Body of pancreas (tissue), 4 donors: ENCODE measurements around the gene FBXO2. TPM values are rescaled to one million over a fixed set of nuclear protein-coding genes. Genes with fewer than 3 reads are reported as not detected.

Experiments
- ATAC-seq: fragments of 150-250 bp; one replicate; pipeline ENCODE4 v1.9.1; 2016
- DNase-seq, 4 donors: peaks; one replicate each; pipeline ENCODE4 v3.0.0-alpha.2; 2019
- H3K27ac ChIP-seq, 4 donors: fragments of 200-600 bp; sonication (generic); 1 replicate in 3 of 4; 2 replicates in 1 of 4; pipeline versions ENCODE4 v1.5.1 to v1.6.1; 2016 to 2019; ENCODE audit warnings: mild to moderate bottlenecking in 1 of 4, mixed read lengths in 1 of 4, moderate library complexity in 1 of 4
- H3K27me3 ChIP-seq, 2 donors: fragments of 200-600 bp; sonication (generic); one replicate each; pipeline ENCODE4 v1.6.0; 2016; ENCODE audit warnings: mild to moderate bottlenecking in 1 of 2
- H3K36me3 ChIP-seq, 2 donors: fragments of 200-600 bp; sonication (generic); replicated peaks in 1 of 2; 2 replicates each; pipeline ENCODE4 v1.5.1; 2016; ENCODE audit warnings: low read depth in 2 of 2; ENCODE audit not compliant: insufficient read depth in 1 of 2
- H3K4me1 ChIP-seq: fragments of 200-600 bp; sonication (generic); one replicate; pipeline ENCODE4 v1.6.0; 2016
- H3K4me3 ChIP-seq, 2 donors: fragments of 200-600 bp; sonication (generic); 1 replicate in 1 of 2; 2 replicates in 1 of 2; pipeline ENCODE4 v1.5.1; 2016 to 2019
- H3K9me3 ChIP-seq, 3 donors: fragments of 200-600 bp; sonication (generic); 1 replicate in 2 of 3; 2 replicates in 1 of 3; pipeline ENCODE4 v1.5.1; 2016
- CTCF ChIP-seq, 7 experiments: fragments of 450-650 bp in 4 of 7; fragments of 200-600 bp in 3 of 7; sonication (generic) in 3 of 7; IDR thresholded peaks; one replicate each; pipeline ENCODE4 v1.5.1; 2016 to 2019; ENCODE audit warnings: antibody characterized with exemption in 7 of 7
- POLR2A ChIP-seq, 3 donors: fragments of 450-650 bp; IDR thresholded peaks; one replicate each; pipeline ENCODE4 v1.6.1; 2016; ENCODE audit warnings: antibody characterized with exemption in 3 of 3, mild to moderate bottlenecking in 2 of 3
- WGBS, 2 donors: methylation state at CpG; one replicate each; pipeline ENCODE4 v1.1.5; 2017; 5-methylcytosine and 5-hydroxymethylcytosine counted together
- intact Hi-C: fragments of 100-400 bp; cut with DNase I; formaldehyde crosslinking; loops from one replicate; pipeline ENCODE4 v1.15.1; 2023
- total RNA-seq, 2 donors: library from RNA; depleted of rRNA; stranded (reverse); fragments of >200 nt; gene quantifications; one replicate each; pipeline ENCODE4 v1.1.0, GENCODE V29; 2016

The FBXO2 gene
- total RNA-seq, 2 donors from 2014 or later, result 57.4 to 87.4 TPM

GRCh38 chr1:11641776-11642305, 12.4 kb downstream of the FBXO2 start:
- WGBS, 2 donors, result 51 to 65% methylated on average over 5 of the region's 5 CpGs
- no peak for ATAC-seq
- TF ChIP-seq POLR2A (IDR thresholded peaks at IDR 0.05), result no peak
- no peak for TF ChIP-seq CTCF (IDR thresholded peaks at IDR 0.05)
- Histone ChIP-seq H3K4me3 (no peak overlapping the region), H3K27ac (no peak overlapping the region), H3K9me3 (no peaks in the 10 kb centered on the region), H3K4me1 (no peaks in the 10 kb centered on the region), H3K36me3 (no peaks in the 10 kb centered on the region), H3K27me3 (no peaks in the 10 kb centered on the region)
- intact Hi-C loops, result loop anchor here (10.0 kb wide), 1 partner anchor 397 kb away; no protein-coding TSS in a partner anchor
- no peak for DNase-seq

- no peak overlapping the region for H3K27ac ChIP-seq
- 50 to 68% methylated on average over 5 to 6 of the region's 6 CpGs for WGBS, 2 donors
These were observed 13.3 kb downstream of the FBXO2 start for GRCh38 chr1:11640944-11641343.

GRCh38 chr1:11640101-11640500, 14.1 kb downstream of the FBXO2 start:
- Histone ChIP-seq H3K9me3 (no peaks in the 10 kb centered on the region), H3K27ac (no peak overlapping the region), H3K27me3 (no peaks in the 10 kb centered on the region), H3K4me1 (no peaks in the 10 kb centered on the region), H3K36me3 (no peaks in the 10 kb centered on the region), H3K4me3 (no peak overlapping the region)
- TF ChIP-seq CTCF (IDR thresholded peaks at IDR 0.05) (no peak), POLR2A (IDR thresholded peaks at IDR 0.05) (no peak)
- ATAC-seq (no peak), DNase-seq (no peak)
- 47 to 71% methylated on average over 6 to 7 of the region's 7 CpGs for WGBS, 2 donors
- intact Hi-C loops, result loop anchor here (10.0 kb wide), 1 partner anchor 395 kb away; no protein-coding TSS in a partner anchor

More at GRCh38 chr1:11640944-11641343, 13.3 kb downstream of the FBXO2 start:
- DNase-seq (no peak), ATAC-seq (no peak)
- no peaks in the 10 kb centered on the region for H3K36me3 ChIP-seq
- H3K27me3 ChIP-seq, result no peaks in the 10 kb centered on the region
- intact Hi-C loops, result loop anchor here (10.0 kb wide), 1 partner anchor 396 kb away; no protein-coding TSS in a partner anchor
- TF ChIP-seq POLR2A (IDR thresholded peaks at IDR 0.05), result no peak
- H3K4me3 ChIP-seq, result no peak overlapping the region
- H3K4me1 ChIP-seq, result no peaks in the 10 kb centered on the region
- H3K9me3 ChIP-seq, result no peaks in the 10 kb centered on the region

GRCh38 chr1:11639372-11639771, 14.9 kb downstream of the FBXO2 start:
- 62 to 85% methylated on average over 4 of the region's 4 CpGs for WGBS, 2 donors
- H3K4me1 ChIP-seq, result no peaks in the 10 kb centered on the region
- no peak for ATAC-seq
- no peak overlapping the region for H3K27ac ChIP-seq
- no peak overlapping the region for H3K4me3 ChIP-seq
- H3K27me3 ChIP-seq, result no peaks in the 10 kb centered on the region
- no peak for DNase-seq
- no peaks in the 10 kb centered on the region for H3K36me3 ChIP-seq
- intact Hi-C loops, result loop anchor here (10.0 kb wide), 1 partner anchor 605 kb away; no protein-coding TSS in a partner anchor
- no peaks in the 10 kb centered on the region for H3K9me3 ChIP-seq
- no peak for TF ChIP-seq POLR2A (IDR thresholded peaks at IDR 0.05)
- no peak for TF ChIP-seq CTCF (IDR thresholded peaks at IDR 0.05)

GRCh38 chr1:11638121-11638520, 16.1 kb downstream of the FBXO2 start:
- H3K27ac ChIP-seq, result no peak overlapping the region
- no peak for TF ChIP-seq CTCF (IDR thresholded peaks at IDR 0.05)
- no peak for TF ChIP-seq POLR2A (IDR thresholded peaks at IDR 0.05)
- no peaks in the 10 kb centered on the region for H3K4me1 ChIP-seq
- DNase-seq (no peak), ATAC-seq (no peak)
- H3K4me3 ChIP-seq, result no peak overlapping the region
- intact Hi-C loops, result loop anchor here (10.0 kb wide), 1 partner anchor 603 kb away; no protein-coding TSS in a partner anchor
- no peaks in the 10 kb centered on the region for H3K9me3 ChIP-seq
- 23 to 43% methylated on average over 3 to 5 of the region's 5 CpGs for WGBS, 2 donors
- H3K27me3 ChIP-seq, result no peaks in the 10 kb centered on the region
- no peaks in the 10 kb centered on the region for H3K36me3 ChIP-seq
